ENCODE results near the gene TEX29. TPM values are rescaled to one million over a fixed set of nuclear protein-coding genes. Genes with fewer than 3 reads are reported as not detected.
A peak's percentile ranks its signal among the peaks of the same experiment; 100 is the strongest.

The TEX29 gene
- total RNA-seq, 1 donor from 2014 or later = not detected

DNA sequence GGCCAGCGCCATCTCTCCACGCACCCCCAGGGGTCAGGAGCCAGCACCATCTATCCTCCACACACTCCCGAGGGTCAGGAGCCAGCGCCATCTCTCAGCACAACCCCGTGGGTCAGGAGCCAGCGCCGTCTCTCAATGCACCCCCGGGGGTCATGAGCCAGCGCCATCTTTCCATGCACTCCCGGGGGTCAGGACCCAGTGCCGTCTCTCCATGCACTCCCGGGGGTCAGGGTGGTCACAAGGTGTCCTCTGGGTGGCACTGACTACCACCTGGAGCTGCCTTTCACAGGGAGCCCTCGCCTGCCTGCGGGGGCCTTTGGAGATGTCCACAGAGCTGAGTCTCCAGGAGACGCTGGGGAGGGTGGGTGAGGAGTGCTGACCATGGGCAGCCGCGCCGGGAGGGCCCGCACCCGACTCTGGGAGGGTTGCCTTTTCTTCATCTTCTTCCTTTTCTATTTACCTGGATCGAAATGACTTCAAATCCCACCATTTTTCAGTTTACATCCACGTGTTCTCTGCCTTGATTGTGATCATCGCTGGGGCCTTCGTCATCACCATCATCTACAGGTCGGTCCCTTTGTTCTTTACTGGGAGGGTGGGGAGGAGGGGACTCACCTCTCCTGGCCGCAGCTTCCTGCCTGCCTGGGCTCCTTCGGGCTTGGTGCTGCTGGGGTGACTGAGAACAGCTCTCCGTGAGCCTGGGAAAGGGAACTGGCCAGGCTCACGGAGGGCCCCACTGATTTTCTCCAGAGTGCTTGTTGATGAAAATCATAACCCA lies 19.1 kb downstream of the TEX29 start:
- DNase-seq (ENCODE audit: low read depth) = no peak

GRCh38 chr13:111341886-111342285 lies 21.4 kb downstream of the TEX29 start:
- DNase-seq (ENCODE audit: low read depth) = no peak

DNA sequence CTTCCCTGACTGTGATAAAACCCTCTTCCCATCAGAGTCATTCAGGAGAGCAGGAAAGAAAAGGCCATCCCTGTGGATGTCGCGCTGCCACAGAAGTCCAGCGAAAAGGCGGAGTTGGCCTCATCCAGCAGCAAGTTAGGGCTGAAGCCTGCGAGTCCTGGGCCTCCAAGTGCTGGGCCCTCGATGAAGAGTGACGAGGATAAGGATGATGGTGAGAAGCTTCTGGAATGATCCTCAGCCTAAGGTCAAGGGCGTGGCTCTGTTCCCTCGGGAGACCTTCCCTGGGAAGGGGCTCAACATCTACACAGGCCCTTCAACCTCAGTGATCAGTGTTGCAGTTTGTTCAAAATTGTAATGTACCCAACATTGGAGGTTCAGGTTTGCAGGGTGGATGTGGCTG lies 22.3 kb downstream of the TEX29 start:
- no peak for DNase-seq (ENCODE audit: low read depth)

GRCh38 chr13:111343186-111343805 lies 22.9 kb downstream of the TEX29 start:
- DNase-seq (ENCODE audit: low read depth) = no peak

DNA sequence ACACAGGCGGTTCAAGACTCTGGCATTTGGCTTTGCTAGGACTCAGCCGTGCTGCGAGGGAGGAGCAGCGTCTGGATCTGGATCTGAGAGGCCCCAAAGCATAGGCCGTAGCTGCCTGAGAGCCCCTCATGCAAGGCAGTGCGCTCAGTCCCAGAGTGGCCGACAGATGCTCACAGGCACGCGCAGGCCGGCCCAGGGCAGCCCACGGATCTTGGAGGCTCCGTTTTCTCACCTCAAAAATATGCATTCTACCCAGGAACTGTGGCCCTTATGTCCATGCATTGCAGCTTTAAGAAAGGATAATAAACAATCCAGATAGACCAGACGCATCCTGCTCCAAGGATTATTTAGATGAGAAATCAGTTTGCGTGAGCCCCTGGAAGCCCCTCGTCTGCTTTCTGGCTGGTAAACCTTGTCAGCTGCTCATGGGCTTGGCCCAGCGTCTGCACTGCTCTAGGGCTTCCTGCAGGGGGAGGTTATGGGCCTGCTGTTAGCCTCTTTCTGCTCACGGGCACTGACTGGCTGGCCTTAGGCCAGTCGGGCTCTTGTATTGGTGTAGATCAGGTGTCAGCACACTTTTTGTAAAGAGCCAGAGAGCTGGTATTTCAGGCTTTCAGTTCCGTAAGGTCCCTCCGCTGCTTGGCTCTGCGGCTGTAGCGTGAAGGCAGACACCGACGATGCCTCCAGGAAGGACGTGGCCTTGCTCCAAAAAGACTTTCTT lies 24.2 kb downstream of the TEX29 start:
- DNase-seq (ENCODE audit: low read depth) = peak; percentile 34

GRCh38 chr13:111345682-111346081 lies 25.2 kb downstream of the TEX29 start:
- no peak for DNase-seq (ENCODE audit: low read depth)

GRCh38 chr13:111346101-111346680 lies 25.7 kb downstream of the TEX29 start:
- DNase-seq (ENCODE audit: low read depth) = peak; percentile 16

DNA sequence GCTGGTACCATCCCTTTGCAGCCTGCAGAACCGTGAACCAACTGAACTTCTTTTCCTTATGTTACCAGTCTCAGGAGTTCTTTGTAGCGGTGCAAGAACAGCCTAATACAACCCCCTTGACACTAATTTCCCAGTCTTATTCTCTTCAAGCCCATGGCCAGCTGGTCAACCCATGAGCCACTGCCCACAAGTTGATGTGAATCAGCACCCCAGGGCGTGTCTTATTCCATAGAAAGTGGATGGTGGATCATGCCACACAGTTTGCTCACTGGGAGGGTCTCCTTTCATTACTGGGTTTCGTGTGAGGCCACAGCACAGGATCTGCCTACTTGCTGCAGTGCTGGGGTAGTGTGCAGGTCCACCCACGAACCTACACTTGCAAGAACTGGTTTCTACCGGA lies 27.0 kb downstream of the TEX29 start:
- DNase-seq (ENCODE audit: low read depth) = peak; percentile 64

DNA sequence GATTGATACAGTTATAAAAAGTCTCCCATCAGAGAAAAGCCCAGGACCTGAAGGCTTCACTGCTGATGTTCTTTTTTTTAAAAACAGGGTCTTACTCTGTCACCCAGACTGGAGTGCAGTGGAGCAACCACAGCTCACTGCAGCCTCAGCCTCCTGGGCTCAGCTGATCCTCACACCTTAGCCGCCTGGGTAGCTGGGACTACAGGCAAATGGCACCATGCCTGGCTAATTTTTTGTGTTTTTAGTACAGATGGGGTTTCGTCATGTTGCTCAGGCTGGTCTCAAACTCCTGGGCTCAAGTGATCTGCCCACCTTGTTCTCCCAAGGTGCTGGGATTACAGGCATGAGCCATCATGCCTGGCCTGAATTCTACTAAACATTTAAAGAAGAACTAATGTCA lies 33.1 kb downstream of the TEX29 start:
- no peak for DNase-seq (ENCODE audit: low read depth)

DNA sequence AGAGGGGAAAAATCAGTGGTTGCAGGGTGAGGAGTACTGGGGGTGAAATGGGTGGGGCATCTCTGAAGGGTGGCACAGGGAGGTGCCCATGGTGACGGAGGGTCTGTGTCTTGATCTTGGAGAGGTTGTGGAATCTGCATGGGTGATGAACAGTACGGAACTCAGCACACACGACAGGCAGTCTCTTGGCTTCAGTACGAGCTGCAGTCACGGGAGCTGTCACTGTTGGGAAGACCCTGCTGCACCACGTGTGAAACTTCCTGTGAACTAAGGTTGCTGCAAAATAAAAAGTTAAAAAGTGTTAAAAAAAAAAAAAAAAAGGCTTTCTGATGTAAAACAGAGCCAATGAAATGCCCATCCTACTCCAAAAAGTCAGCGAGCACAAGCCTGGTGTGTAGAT lies 34.3 kb downstream of the TEX29 start:
- DNase-seq (ENCODE audit: low read depth) = no peak

- DNase-seq (ENCODE audit: low read depth) = no peak
Measured at GRCh38 chr13:111356795-111357194, 36.4 kb downstream of the TEX29 start.

DNA sequence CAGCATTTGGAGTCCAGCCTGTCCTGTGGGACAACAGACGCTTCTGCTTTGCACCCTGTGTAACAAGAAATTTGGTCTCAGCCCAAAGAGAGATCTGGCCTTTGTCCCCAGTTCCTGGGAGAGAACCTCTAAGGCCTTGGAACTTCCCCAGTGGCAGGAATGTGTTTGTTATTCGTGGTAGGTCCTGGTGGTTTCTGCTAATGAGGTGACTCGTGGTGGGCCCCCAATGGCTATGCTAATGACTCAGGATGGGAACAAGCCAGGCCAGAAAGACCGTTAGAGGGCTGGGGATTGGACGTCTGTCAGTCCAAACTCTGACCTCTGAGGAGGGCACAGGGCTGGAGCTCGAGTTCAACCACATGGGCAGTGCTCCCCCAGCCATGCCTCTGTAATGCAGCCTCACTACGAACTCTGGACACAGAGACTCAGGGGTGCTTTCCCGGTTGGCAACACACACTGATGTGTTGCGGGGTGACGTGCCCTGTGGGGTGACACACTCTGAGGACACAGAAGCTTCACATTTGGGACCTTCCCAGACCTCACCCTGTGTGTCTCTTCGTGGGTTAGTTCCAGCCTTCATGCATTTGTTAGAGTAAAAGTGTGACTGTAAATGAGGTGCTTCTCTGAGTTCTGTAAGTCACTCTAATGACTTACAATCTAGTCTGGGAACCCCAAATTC lies 38.9 kb downstream of the TEX29 start:
- DNase-seq (ENCODE audit: low read depth) = peak; percentile 37

GRCh38 chr13:111359930-111360329 lies 39.5 kb downstream of the TEX29 start:
- no peak for DNase-seq (ENCODE audit: low read depth)

DNA sequence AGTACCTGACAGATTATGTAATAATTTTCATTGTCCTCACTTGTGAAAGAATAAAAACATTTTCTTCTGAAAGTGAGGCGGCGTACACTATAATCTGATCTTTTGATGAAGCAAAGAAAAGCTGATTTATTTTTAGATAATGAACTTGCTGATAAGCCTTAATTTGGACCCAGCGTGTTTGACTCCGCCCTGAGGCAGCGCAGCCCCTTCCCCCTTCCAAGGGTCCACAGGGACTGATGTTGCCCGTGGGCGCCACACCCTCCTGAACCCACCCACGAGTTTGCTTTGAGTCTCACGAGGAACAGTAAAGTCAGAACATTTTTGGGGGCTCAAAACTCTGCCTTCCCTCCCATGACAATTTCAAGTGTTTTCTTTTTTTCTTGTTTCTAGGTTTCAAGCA lies 40.0 kb downstream of the TEX29 start:
- DNase-seq (ENCODE audit: low read depth) = no peak

GRCh38 chr13:111361046-111361872 lies 40.8 kb downstream of the TEX29 start:
- no peak for DNase-seq (ENCODE audit: low read depth)

GRCh38 chr13:111361873-111362648 lies 41.6 kb downstream of the TEX29 start:
- DNase-seq (ENCODE audit: low read depth) = no peak

DNA sequence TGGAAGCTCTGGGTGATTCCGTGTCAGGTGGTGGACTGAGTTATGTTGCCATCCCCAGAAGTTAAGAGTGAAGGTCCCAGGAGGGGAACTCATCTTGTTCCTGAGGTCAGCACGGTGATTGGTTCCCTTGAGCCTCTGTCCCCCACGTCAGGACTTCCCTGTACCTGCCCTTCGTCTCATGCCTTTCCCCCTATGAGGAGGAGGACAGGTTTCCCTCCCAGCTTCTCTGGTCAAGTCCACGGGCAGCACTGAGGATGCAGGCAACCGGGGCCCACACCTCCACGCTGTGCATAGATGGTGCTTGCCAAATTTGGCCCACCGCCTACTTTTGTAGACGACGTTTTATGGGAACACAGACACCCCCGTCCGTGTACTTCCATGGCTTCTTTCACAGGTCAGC lies 42.7 kb downstream of the TEX29 start:
- no peak for DNase-seq (ENCODE audit: low read depth)

DNA sequence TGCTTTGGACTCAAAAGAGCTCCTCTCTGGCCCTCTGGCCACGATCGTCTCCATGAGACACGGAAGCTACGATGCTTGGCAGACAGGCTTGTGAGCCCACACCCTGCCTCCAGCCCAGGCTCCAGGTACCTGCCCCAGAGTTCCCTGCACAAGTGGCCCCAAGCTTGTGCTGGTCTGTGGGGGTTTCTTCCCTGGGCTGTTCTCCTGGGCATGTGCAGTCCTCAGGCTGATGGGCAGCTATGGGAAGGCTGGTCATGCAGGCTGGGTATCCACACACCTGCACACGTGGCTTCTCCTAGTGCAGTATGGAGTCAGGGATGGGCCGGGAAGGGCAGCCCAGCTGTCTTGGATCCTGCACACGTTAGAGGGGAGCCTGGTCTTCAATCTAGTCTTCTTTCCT lies 43.1 kb downstream of the TEX29 start:
- DNase-seq (ENCODE audit: low read depth) = no peak

DNA sequence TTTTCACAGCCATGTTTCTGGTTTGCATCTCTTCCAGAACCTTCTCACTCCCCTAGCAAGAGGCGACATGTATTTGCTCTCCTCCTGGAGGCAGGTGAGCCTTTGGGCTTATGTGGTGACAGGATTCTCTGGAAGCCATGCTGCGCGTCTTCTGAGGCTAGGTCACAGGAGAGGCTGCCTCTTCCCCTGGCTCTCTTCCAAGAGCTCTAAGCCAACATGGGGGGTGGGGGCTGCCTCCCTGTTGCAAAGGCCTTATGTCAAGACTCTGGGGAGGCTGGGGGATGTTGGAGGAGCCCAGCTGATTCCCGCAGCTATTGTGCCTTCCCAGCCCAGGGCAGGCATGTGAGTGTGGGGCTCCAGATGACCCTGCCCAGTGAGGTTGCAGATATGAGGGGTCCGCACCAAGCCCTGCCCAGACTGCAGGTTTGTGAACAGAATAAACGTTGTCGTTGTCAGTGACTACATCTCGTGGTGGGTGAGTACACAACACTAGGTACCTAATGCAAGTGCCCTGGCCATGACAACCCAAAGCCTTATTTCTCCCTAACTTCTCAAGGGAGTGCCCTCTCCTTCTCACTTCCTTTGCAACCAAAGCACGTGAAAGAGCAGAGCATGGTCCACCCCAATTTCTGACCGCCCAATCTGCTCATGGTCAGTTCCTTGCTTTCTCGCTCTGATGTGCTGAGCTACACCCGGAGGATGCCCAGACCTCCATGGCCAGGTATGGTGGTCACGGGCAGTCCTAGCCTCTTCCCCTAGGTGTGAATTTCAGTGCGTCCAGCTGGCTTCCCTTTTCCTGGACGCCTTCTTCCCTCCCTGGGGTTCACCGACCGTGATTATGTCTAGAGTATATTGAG lies 44.9 kb downstream of the TEX29 start:
- DNase-seq (ENCODE audit: low read depth) = no peak

Measured in myocyte (in vitro differentiated cells).